A172 (cell line): ENCODE measurements around the gene ACR. TPM values are rescaled to one million over a fixed set of nuclear protein-coding genes. Genes with fewer than 3 reads are reported as not detected.
A peak's percentile ranks its signal among the peaks of the same experiment; 100 is the strongest.

Source experiments
- DNase-seq: peaks from one replicate; pipeline ENCODE4 v3.0.0-alpha.2; 2015; ENCODE audit warnings: low spot score
- total RNA-seq: library from RNA; depleted of rRNA; stranded (reverse); fragments of >200 nt; shearing (Covaris generic); gene quantifications from 2 replicates; pipeline ENCODE4 v1.2.3, GENCODE V29; 2014; rRNA removed

ACR gene
- not detected in 2 replicates for total RNA-seq

- DNase-seq, result no peak
Measured at GRCh38 chr22:50737728-50738648, at the start of gene ACR. TSS of gene ACR (plus strand) at chr22:50738204. CDS start at chr22:50738236, 32 bp downstream.

GRCh38 chr22:50688448-50688847 is 49.6 kb upstream of the ACR start:
- no peak for DNase-seq

GRCh38 chr22:50691521-50691920 is 46.5 kb upstream of the ACR start:
- peak; percentile 36 for DNase-seq

GRCh38 chr22:50693462-50693861 is 44.5 kb upstream of the ACR start:
- DNase-seq, result no peak

GRCh38 chr22:50694099-50694605 is 43.9 kb upstream of the ACR start:
- DNase-seq, result no peak

GRCh38 chr22:50694766-50695420 is 43.1 kb upstream of the ACR start:
- DNase-seq, result no peak

GRCh38 chr22:50695421-50696250 is 42.4 kb upstream of the ACR start:
- no peak for DNase-seq

- DNase-seq, result no peak
Measured at GRCh38 chr22:50696251-50696798, 41.7 kb upstream of the ACR start.

GRCh38 chr22:50696799-50697561 is 41.0 kb upstream of the ACR start:
- no peak for DNase-seq

GRCh38 chr22:50697667-50698506 is 40.1 kb upstream of the ACR start:
- DNase-seq, result no peak

- no peak for DNase-seq
Measured at GRCh38 chr22:50698546-50698945, 39.5 kb upstream of the ACR start.

GRCh38 chr22:50699001-50699755 is 38.8 kb upstream of the ACR start:
- no peak for DNase-seq

GRCh38 chr22:50699756-50700386 is 38.1 kb upstream of the ACR start:
- no peak for DNase-seq

- DNase-seq, result no peak
Measured at GRCh38 chr22:50700387-50701075, 37.5 kb upstream of the ACR start.

- DNase-seq, result no peak
Measured at GRCh38 chr22:50701076-50701419, 37.0 kb upstream of the ACR start.

GRCh38 chr22:50701428-50702154 is 36.4 kb upstream of the ACR start:
- DNase-seq, result no peak

- DNase-seq, result no peak
Measured at GRCh38 chr22:50702261-50702671, 35.7 kb upstream of the ACR start.
